PC-3 (cell line): ENCODE measurements around the gene NKIRAS2. TPM values are rescaled to one million over a fixed set of nuclear protein-coding genes. Genes with fewer than 3 reads are reported as not detected.

Experiments used
- ATAC-seq: fragments of 200-7000 bp; cut with Tn5 transposase; 2 replicates; pipeline ENCODE4 v1.9.1; 2020; ENCODE audit warnings: mild to moderate bottlenecking, moderate library complexity
- BruUV-seq: library from RNA; stranded (reverse); fragments of 400-500 nt; replicated peaks from 2 replicates; lab custom pipeline; 2021; lab: Mats Ljungman, UMichigan
- CTCF ChIA-PET: fragments of 300-600 bp; sonication (Branson Sonifier 250); formaldehyde crosslinking; loops from one replicate; lab custom pipeline; 2022; ENCODE audit warnings: antibody characterized with exemption; lab: Charles Lee
- POLR2A ChIA-PET: fragments of 300-600 bp; sonication (Branson Sonifier 250); formaldehyde crosslinking; loops from one replicate; lab custom pipeline; 2022; ENCODE audit warnings: antibody characterized with exemption; ENCODE audit not compliant: unreplicated experiment; lab: Charles Lee
- DNase-seq: peaks from one replicate; pipeline ENCODE4 v3.0.0-alpha.2; 2015
- H2AFZ ChIP-seq: fragments of 300-600 bp; sonication (generic); 2 replicates; pipeline ENCODE4 v1.6.0; 2016; ENCODE audit warnings: antibody characterized with exemption, low read length
- H3F3A ChIP-seq: fragments of 300-600 bp; sonication (generic); one replicate; pipeline ENCODE4 v1.6.0; 2017; ENCODE audit warnings: antibody characterized with exemption, low read length, control low read depth, mild to moderate bottlenecking; ENCODE audit not compliant: unreplicated experiment
- H3K27ac ChIP-seq: fragments of 300-600 bp; sonication (generic); 2 replicates; pipeline ENCODE4 v1.5.1; 2016; ENCODE audit warnings: mild to moderate bottlenecking, low read length
- H3K27me3 ChIP-seq: fragments of 300-600 bp; sonication (generic); 2 replicates; pipeline ENCODE4 v1.6.1; 2016; ENCODE audit warnings: low read length, mixed read lengths
- H3K36me3 ChIP-seq: fragments of 300-600 bp; sonication (generic); 2 replicates; pipeline ENCODE4 v1.6.1; 2016; ENCODE audit warnings: low read depth, mixed run types, low read length, mixed read lengths
- H3K4me1 ChIP-seq: fragments of 300-600 bp; sonication (generic); 2 replicates; pipeline ENCODE4 v1.5.1; 2016; ENCODE audit warnings: low read length; ENCODE audit not compliant: insufficient read depth
- H3K4me2 ChIP-seq: fragments of 300-600 bp; sonication (generic); 2 replicates; pipeline ENCODE4 v1.6.0; 2016; ENCODE audit warnings: low read length
- H3K4me3 ChIP-seq: fragments of 300-600 bp; sonication (generic); 2 replicates; pipeline ENCODE4 v1.5.1; 2016; ENCODE audit warnings: mild to moderate bottlenecking, low read length, mixed read lengths
- H3K79me2 ChIP-seq: fragments of 300-600 bp; sonication (generic); 2 replicates; pipeline ENCODE4 v1.6.1; 2017; ENCODE audit warnings: low read length, mixed read lengths
- H3K9ac ChIP-seq: fragments of 300-600 bp; sonication (generic); 2 replicates; pipeline ENCODE4 v1.6.0; 2016; ENCODE audit warnings: mild to moderate bottlenecking, low read length
- H3K9me2 ChIP-seq: fragments of 300-600 bp; sonication (generic); replicated peaks from 2 replicates; pipeline ENCODE4 v1.6.1; 2016; ENCODE audit warnings: mixed run types, low read length, mixed read lengths
- H3K9me3 ChIP-seq: fragments of 300-600 bp; sonication (generic); 2 replicates; pipeline ENCODE4 v1.6.1; 2016; ENCODE audit warnings: low read length, mixed read lengths
- H4K20me1 ChIP-seq: fragments of 300-600 bp; sonication (generic); 2 replicates; pipeline ENCODE4 v1.6.1; 2016; ENCODE audit warnings: low read length, mixed read lengths
- EZH2 ChIP-seq: fragments of 300-600 bp; sonication (generic); IDR thresholded peaks from one replicate; pipeline ENCODE4 v1.6.1; 2017; ENCODE audit warnings: antibody characterized with exemption, mild to moderate bottlenecking, low read length; ENCODE audit not compliant: unreplicated experiment
- EZH2phosphoT487 ChIP-seq: fragments of 300-600 bp; sonication (generic); IDR thresholded peaks from 2 replicates; pipeline ENCODE4 v1.6.1; 2018; ENCODE audit warnings: mild to moderate bottlenecking, antibody characterized with exemption, low read length, borderline replicate concordance
- intact Hi-C: fragments of 100-400 bp; cut with micrococcal nuclease; formaldehyde crosslinking; loops from 2 replicates; pipeline ENCODE4 v1.9.0; 2023
- total RNA-seq: library from RNA; depleted of rRNA; stranded (reverse); fragments of >200 nt; gene quantifications from 2 replicates; pipeline ENCODE4 v1.2.3, GENCODE V29; 2014
- TF ChIP-seq, protein P1 (sequence below): fragments of 300-600 bp; sonication (generic); conservative IDR thresholded peaks from 2 replicates; pipeline ENCODE4 v1.5.1; 2017; ENCODE audit warnings: antibody characterized with exemption, low read depth, mild to moderate bottlenecking, low read length

Gene NKIRAS2
- total RNA-seq, 1 experiment from 2014 or later = 39.4 TPM

DNA sequence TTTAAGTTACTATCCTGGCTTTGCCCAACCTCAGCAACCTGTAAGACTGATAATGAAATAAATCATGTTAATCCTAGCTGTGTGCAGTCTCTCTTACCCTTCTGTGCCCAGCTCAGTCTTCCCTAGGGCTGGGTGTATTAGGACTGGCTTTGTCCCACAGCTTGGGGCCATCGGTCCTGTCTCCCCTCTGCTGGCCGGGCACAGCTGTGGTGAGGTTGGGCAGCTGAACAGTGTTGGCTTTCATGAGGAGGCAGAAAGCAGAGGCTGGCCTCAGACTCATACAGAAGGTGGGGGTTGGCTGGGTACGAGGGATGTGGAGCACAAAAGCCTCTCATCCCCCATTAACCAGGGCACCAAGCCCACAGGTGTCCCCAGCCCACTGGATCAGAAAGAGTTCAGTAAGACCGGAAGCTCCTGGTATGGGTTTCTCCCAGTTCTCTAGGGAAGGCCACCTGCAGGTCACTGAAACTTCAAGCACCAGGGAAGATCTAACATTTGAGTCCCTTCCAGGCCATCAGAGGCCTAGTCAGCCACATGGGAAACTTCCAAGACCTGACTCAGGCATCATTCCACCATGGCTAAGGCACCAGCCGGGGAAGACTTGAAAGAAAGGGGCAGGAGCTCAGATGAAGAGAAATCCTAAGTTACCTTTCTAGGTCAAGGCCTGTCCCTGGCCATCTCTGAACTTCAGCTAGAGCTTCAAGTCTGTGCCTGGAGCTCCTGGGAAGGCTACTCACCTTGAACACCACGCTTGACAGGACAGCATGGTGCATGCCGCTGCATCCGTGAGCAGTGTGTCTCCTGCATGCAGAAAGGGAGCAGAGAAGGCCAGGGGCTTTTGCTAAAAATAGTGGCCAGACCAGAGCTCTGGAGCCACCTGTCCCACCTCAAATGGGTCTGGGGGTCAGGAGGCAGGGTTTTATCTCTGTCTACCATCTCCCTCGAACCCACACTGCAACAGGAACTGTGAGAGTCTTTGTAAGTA is 44.5 kb upstream of the NKIRAS2 start:
- Histone ChIP-seq H3K4me3 (no peak overlapping the region), H3K36me3 (peaks cover 21% of the 10 kb centered on the region; the same call in 1 of the 2 replicates)

DNA sequence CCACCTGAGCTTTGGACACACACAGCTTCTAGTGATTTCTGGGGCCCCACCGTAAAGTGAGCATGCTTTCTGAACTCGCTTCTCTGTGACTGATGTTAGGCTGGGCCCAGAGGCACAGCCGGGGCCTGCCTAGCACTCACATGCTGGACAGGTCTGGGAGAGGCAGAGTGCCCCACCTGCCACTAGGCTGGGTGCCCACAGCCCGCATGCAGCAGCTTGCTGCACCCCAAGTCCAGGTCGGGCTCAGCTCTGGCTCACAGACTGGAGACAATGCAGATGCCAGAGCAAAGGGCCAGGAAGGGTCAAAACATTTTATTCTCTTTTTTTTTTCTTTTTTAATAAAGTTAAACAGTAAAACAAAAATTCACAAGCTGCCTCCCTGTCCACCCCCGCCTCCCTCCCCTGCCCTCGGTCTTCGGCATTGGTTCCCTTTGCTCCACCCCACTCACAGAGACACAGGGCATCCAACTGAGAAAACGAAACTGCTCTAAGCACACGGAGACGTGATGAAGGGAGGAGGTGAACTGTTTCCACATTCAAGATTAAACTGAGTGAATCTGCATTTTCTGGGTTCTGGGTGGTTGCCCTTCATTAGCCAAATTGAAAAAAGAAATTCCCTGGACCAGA is 43.6 kb upstream of the NKIRAS2 start:
- no peak for TF ChIP-seq EZH2
- TF ChIP-seq EZH2phosphoT487 = no peak
- TF ChIP-seq, protein P1, sequence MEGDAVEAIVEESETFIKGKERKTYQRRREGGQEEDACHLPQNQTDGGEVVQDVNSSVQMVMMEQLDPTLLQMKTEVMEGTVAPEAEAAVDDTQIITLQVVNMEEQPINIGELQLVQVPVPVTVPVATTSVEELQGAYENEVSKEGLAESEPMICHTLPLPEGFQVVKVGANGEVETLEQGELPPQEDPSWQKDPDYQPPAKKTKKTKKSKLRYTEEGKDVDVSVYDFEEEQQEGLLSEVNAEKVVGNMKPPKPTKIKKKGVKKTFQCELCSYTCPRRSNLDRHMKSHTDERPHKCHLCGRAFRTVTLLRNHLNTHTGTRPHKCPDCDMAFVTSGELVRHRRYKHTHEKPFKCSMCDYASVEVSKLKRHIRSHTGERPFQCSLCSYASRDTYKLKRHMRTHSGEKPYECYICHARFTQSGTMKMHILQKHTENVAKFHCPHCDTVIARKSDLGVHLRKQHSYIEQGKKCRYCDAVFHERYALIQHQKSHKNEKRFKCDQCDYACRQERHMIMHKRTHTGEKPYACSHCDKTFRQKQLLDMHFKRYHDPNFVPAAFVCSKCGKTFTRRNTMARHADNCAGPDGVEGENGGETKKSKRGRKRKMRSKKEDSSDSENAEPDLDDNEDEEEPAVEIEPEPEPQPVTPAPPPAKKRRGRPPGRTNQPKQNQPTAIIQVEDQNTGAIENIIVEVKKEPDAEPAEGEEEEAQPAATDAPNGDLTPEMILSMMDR = no peak
- CTCF ChIA-PET = no interaction called here
- peaks cover 7% of the 10 kb centered on the region for H4K20me1 ChIP-seq
- intact Hi-C loops = no loop called here
- H3K4me2 ChIP-seq = no peak overlapping the region
- H3K9ac ChIP-seq = no peak overlapping the region
- ATAC-seq = no peak
- H2AFZ ChIP-seq = no peak overlapping the region
- no peak overlapping the region for H3K4me3 ChIP-seq
- no peaks in the 10 kb centered on the region for H3K9me2 ChIP-seq
- H3K27ac ChIP-seq = no peak overlapping the region
- peaks cover 21% of the 10 kb centered on the region; the same call in 1 of the 2 replicates for H3K36me3 ChIP-seq
- BruUV-seq = no TSS peak
- H3K4me1 ChIP-seq = peaks cover 24% of the 10 kb centered on the region
- H3K27me3 ChIP-seq = no peaks in the 10 kb centered on the region
- no peaks in the 10 kb centered on the region for H3K9me3 ChIP-seq
- no peaks in the 10 kb centered on the region for H3F3A ChIP-seq
- DNase-seq = no peak
- POLR2A ChIA-PET = no interaction called here
- H3K79me2 ChIP-seq = peaks cover 13% of the 10 kb centered on the region; the same call in 1 of the 2 replicates

More for the DNA sequence above, 44.5 kb upstream of the NKIRAS2 start:
- Histone ChIP-seq H3K9ac (no peak overlapping the region), H3K79me2 (peaks cover 21% of the 10 kb centered on the region), H4K20me1 (peaks cover 7% of the 10 kb centered on the region), H3K4me1 (peaks cover 24% of the 10 kb centered on the region), H3F3A (no peaks in the 10 kb centered on the region), H3K27ac (no peak overlapping the region), H3K4me2 (no peak overlapping the region), H3K27me3 (no peaks in the 10 kb centered on the region), H2AFZ (no peak overlapping the region), H3K9me3 (no peaks in the 10 kb centered on the region), H3K9me2 (no peaks in the 10 kb centered on the region)
- TF ChIP-seq EZH2phosphoT487 (no peak), EZH2 (no peak)
- TF ChIP-seq, protein P1 = no peak
- ChIA-PET POLR2A (interaction anchor here (0.6 to 0.8 kb wide), 2 partner anchors 830 to 834 kb away, joined by 3 to 4 read pairs; no protein-coding TSS in a partner anchor), CTCF (no interaction called here)
- DNase-seq = no peak
- no TSS peak for BruUV-seq
- no peak for ATAC-seq
- intact Hi-C loops = no loop called here
